Astrocyte (in vitro differentiated cells and primary cell): ENCODE measurements around the gene PRKCE. TPM values are rescaled to one million over a fixed set of nuclear protein-coding genes. Genes with fewer than 3 reads are reported as not detected.

Source experiments
- DNase-seq: peaks from one replicate; pipeline ENCODE4 v3.0.0-alpha.2; 2010; ENCODE audit warnings: low read depth
- FAIRE-seq: peaks from 2 replicates; lab custom pipeline; 2011; peaks lifted over from hg19 to GRCh38; lab: Jason Lieb, UNC
- H2AFZ ChIP-seq: 2 replicates; pipeline ENCODE4 v1.6.0; 2012; ENCODE audit warnings: low read depth, low read length, inconsistent platforms
- H3K27ac ChIP-seq: 2 replicates; pipeline ENCODE4 v1.5.1; 2011; ENCODE audit warnings: low read depth, low read length, inconsistent platforms
- H3K27me3 ChIP-seq: 2 replicates; pipeline ENCODE4 v1.6.0; 2011; ENCODE audit warnings: low read length, inconsistent platforms; ENCODE audit not compliant: insufficient read depth
- H3K36me3 ChIP-seq: 2 replicates; pipeline ENCODE4 v1.5.1; 2011; ENCODE audit warnings: low read length, inconsistent platforms; ENCODE audit not compliant: insufficient read depth
- H3K4me1 ChIP-seq: 2 replicates; pipeline ENCODE4 v1.5.1; 2011; ENCODE audit warnings: low read length, inconsistent platforms; ENCODE audit not compliant: insufficient read depth
- H3K4me2 ChIP-seq: 2 replicates; pipeline ENCODE4 v1.6.0; 2012; ENCODE audit warnings: low read length, inconsistent platforms
- H3K4me3 ChIP-seq: 2 replicates; pipeline ENCODE4 v1.5.1; 2011; ENCODE audit warnings: low read depth, mild to moderate bottlenecking, low read length, inconsistent platforms; ENCODE audit not compliant: insufficient read depth
- H3K79me2 ChIP-seq: 2 replicates; pipeline ENCODE4 v1.6.0; 2012; ENCODE audit warnings: mild to moderate bottlenecking, low read length, inconsistent platforms; ENCODE audit not compliant: insufficient read depth
- H3K9ac ChIP-seq: 2 replicates; pipeline ENCODE4 v1.6.0; 2012; ENCODE audit warnings: mild to moderate bottlenecking, low read length, inconsistent platforms
- H3K9me3 ChIP-seq: 2 replicates; pipeline ENCODE4 v1.5.1; 2012; ENCODE audit warnings: low read depth, mild to moderate bottlenecking, low read length, inconsistent platforms; ENCODE audit not compliant: insufficient read depth
- H4K20me1 ChIP-seq: 2 replicates; pipeline ENCODE4 v1.6.0; 2012; ENCODE audit warnings: low read length, inconsistent platforms; ENCODE audit not compliant: insufficient read depth
- H3K27ac Mint-ChIP-seq: one replicate; pipeline ENCODE4 v1.8.0; 2021; ENCODE audit warnings: mild to moderate bottlenecking, mixed read lengths; ENCODE audit not compliant: unreplicated experiment
- H3K27me3 Mint-ChIP-seq: one replicate; pipeline ENCODE4 v1.8.0; 2021; ENCODE audit warnings: low read depth, mixed read lengths; ENCODE audit not compliant: unreplicated experiment
- H3K36me3 Mint-ChIP-seq: one replicate; pipeline ENCODE4 v1.8.0; 2021; ENCODE audit warnings: low read depth, mixed read lengths; ENCODE audit not compliant: unreplicated experiment
- H3K4me1 Mint-ChIP-seq: one replicate; pipeline ENCODE4 v1.8.0; 2021; ENCODE audit warnings: low read depth, mixed read lengths; ENCODE audit not compliant: unreplicated experiment
- H3K4me3 Mint-ChIP-seq: one replicate; pipeline ENCODE4 v1.8.0; 2021; ENCODE audit warnings: mild to moderate bottlenecking, moderate library complexity, mixed read lengths; ENCODE audit not compliant: unreplicated experiment
- H3K9me3 Mint-ChIP-seq: one replicate; pipeline ENCODE4 v1.8.0; 2021; ENCODE audit warnings: mild to moderate bottlenecking, mixed read lengths; ENCODE audit not compliant: unreplicated experiment
- EZH2 ChIP-seq: IDR thresholded peaks from 2 replicates; pipeline ENCODE4 v1.6.1; 2012; ENCODE audit warnings: mild to moderate bottlenecking, low read length, inconsistent platforms; ENCODE audit not compliant: insufficient read depth
- total RNA-seq: library from RNA; stranded (reverse); gene quantifications from 2 replicates; pipeline ENCODE4 v1.2.1, GENCODE V29; 2021
- TF ChIP-seq, protein P1 (sequence below): IDR thresholded peaks from 2 replicates; pipeline ENCODE4 v1.5.1; 2011; ENCODE audit warnings: low read depth, mild to moderate bottlenecking, inconsistent platforms, low read length, moderate library complexity; ENCODE audit not compliant: insufficient read depth

The PRKCE gene
- total RNA-seq, 1 donor from 2014 or later, result 12.8 TPM

GRCh38 chr2:46098621-46099062, 447.2 kb downstream of the PRKCE start:
- H3K27me3 ChIP-seq, result no peaks in the 10 kb centered on the region
- peak overlapping the region; percentile 38 for H3K9ac ChIP-seq
- peak overlapping the region; percentile 88 for H3K27ac Mint-ChIP-seq
- H3K4me3 Mint-ChIP-seq, result no peak overlapping the region
- DNase-seq, result peak; percentile 89
- TF ChIP-seq, protein P1, sequence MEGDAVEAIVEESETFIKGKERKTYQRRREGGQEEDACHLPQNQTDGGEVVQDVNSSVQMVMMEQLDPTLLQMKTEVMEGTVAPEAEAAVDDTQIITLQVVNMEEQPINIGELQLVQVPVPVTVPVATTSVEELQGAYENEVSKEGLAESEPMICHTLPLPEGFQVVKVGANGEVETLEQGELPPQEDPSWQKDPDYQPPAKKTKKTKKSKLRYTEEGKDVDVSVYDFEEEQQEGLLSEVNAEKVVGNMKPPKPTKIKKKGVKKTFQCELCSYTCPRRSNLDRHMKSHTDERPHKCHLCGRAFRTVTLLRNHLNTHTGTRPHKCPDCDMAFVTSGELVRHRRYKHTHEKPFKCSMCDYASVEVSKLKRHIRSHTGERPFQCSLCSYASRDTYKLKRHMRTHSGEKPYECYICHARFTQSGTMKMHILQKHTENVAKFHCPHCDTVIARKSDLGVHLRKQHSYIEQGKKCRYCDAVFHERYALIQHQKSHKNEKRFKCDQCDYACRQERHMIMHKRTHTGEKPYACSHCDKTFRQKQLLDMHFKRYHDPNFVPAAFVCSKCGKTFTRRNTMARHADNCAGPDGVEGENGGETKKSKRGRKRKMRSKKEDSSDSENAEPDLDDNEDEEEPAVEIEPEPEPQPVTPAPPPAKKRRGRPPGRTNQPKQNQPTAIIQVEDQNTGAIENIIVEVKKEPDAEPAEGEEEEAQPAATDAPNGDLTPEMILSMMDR, result no peak
- no peak for TF ChIP-seq EZH2
- H3K36me3 Mint-ChIP-seq, result peaks cover 18% of the 10 kb centered on the region
- no peaks in the 10 kb centered on the region for H3K79me2 ChIP-seq
- FAIRE-seq, result peak; percentile 39
- H3K27ac ChIP-seq, result peak overlapping the region; percentile 79
- H3K9me3 Mint-ChIP-seq, result peaks cover 21% of the 10 kb centered on the region
- H3K4me3 ChIP-seq, result no peak overlapping the region
- H2AFZ ChIP-seq, result peak overlapping the region; percentile 9
- peaks cover 20% of the 10 kb centered on the region for H3K4me1 ChIP-seq
- peaks cover 3% of the 10 kb centered on the region for H3K27me3 Mint-ChIP-seq
- no peaks in the 10 kb centered on the region for H3K36me3 ChIP-seq
- H3K4me2 ChIP-seq, result peak overlapping the region; percentile 68
- H3K4me1 Mint-ChIP-seq, result peaks cover 24% of the 10 kb centered on the region
- no peaks in the 10 kb centered on the region for H3K9me3 ChIP-seq
- H4K20me1 ChIP-seq, result no peaks in the 10 kb centered on the region

GRCh38 chr2:46101557-46102220, 450.2 kb downstream of the PRKCE start:
- Histone ChIP-seq H2AFZ (no peak overlapping the region), H3K9me3 (peaks cover 5% of the 10 kb centered on the region), H3K4me3 (no peak overlapping the region), H3K27me3 (no peaks in the 10 kb centered on the region), H4K20me1 (no peaks in the 10 kb centered on the region), H3K27ac (no peak overlapping the region), H3K4me1 (peaks cover 20% of the 10 kb centered on the region), H3K9ac (no peak overlapping the region), H3K4me2 (no peak overlapping the region), H3K79me2 (no peaks in the 10 kb centered on the region), H3K36me3 (no peaks in the 10 kb centered on the region)
- peaks cover 24% of the 10 kb centered on the region for H3K9me3 Mint-ChIP-seq
- peak; percentile 61 for DNase-seq
- TF ChIP-seq EZH2, result no peak
- TF ChIP-seq, protein P1, result no peak
- no peak overlapping the region for H3K4me3 Mint-ChIP-seq
- peaks cover 3% of the 10 kb centered on the region for H3K27me3 Mint-ChIP-seq
- FAIRE-seq, result no peak
- peaks cover 26% of the 10 kb centered on the region for H3K36me3 Mint-ChIP-seq
- H3K27ac Mint-ChIP-seq, result no peak overlapping the region
- peaks cover 20% of the 10 kb centered on the region for H3K4me1 Mint-ChIP-seq

DNA sequence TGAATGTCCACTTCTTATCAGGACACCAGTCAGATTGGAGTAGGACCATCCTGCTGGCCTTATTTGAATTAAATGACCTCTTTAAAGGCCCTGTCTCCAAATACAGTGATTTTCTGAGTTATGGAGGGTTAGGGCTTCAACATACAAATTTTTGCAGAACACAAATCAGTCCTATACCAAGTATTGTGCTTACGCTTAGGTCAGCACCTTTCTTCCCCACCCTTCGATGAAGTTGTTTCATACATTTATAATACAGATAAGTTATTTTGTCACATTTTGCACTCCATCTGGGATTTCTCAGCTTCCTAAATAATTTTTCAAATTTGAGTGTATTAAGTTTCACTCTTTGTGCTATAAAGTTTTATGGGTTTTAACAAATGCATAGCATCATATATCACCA, 455.2 kb downstream of the PRKCE start:
- FAIRE-seq, result no peak
- no peak overlapping the region for H3K4me2 ChIP-seq
- no peak overlapping the region for H3K27ac ChIP-seq
- no peaks in the 10 kb centered on the region for H3K36me3 ChIP-seq
- Mint-ChIP-seq H3K4me3 (no peak overlapping the region), H3K27me3 (no peaks in the 10 kb centered on the region), H3K9me3 (peaks cover 21% of the 10 kb centered on the region), H3K36me3 (peaks cover 13% of the 10 kb centered on the region), H3K27ac (no peak overlapping the region), H3K4me1 (no peaks in the 10 kb centered on the region)
- no peaks in the 10 kb centered on the region for H3K79me2 ChIP-seq
- H3K4me1 ChIP-seq, result no peaks in the 10 kb centered on the region
- DNase-seq, result no peak
- TF ChIP-seq EZH2, result no peak
- TF ChIP-seq, protein P1, result no peak
- H3K27me3 ChIP-seq, result no peaks in the 10 kb centered on the region
- no peak overlapping the region for H2AFZ ChIP-seq
- no peak overlapping the region for H3K4me3 ChIP-seq
- H3K9me3 ChIP-seq, result peaks cover 5% of the 10 kb centered on the region
- H3K9ac ChIP-seq, result no peak overlapping the region
- H4K20me1 ChIP-seq, result no peaks in the 10 kb centered on the region
